ENCODE measurements around the gene PLXDC2. TPM values are rescaled to one million over a fixed set of nuclear protein-coding genes. Genes with fewer than 3 reads are reported as not detected.

PLXDC2 gene
- polyA plus RNA-seq, 1 of the 3 experiments (the other 2 are of a cell fraction), result 2.5 TPM

GRCh38 chr10:19877466-19878255 is 61.4 kb downstream of the PLXDC2 start:
- Histone ChIP-seq H3K27ac (ENCODE audit: low read depth in 2 of 2, low read length in 1 of 2) (no peak overlapping the region), H3F3A (replicated peaks; ENCODE audit: insufficient read depth) (no peaks in the 10 kb centered on the region), H4K20me1 (ENCODE audit: insufficient read depth) (no peaks in the 10 kb centered on the region), H3K9ac (no peak overlapping the region), H3K27me3 (ENCODE audit: insufficient read depth) (no peaks in the 10 kb centered on the region), H3K36me3 (replicated peaks in 1 of 2; ENCODE audit: control insufficient read depth in 1 of 2, insufficient read depth in 2 of 2, low read length in 1 of 2) (no peaks in the 10 kb centered on the region), H3K79me2 (ENCODE audit: insufficient read depth) (no peaks in the 10 kb centered on the region), H3K4me1 (ENCODE audit: control insufficient read depth in 1 of 2, insufficient read depth in 2 of 2, low read depth in 1 of 2, low read length in 1 of 2) (no peaks in the 10 kb centered on the region), H3K4me3 (ENCODE audit: low read depth in 2 of 2, low read length in 1 of 2) (no peak overlapping the region), H3K9me2 (no peaks in the 10 kb centered on the region), H3K4me2 (no peak overlapping the region), H2AFZ (ENCODE audit: low read depth) (no peak overlapping the region), H3K9me3 (no peaks in the 10 kb centered on the region)
- no peak for DNase-seq
- TF ChIP-seq IRF3 (IDR thresholded peaks at IDR 0.05; ENCODE audit: low read depth, low read length) (no peak), GABPA (IDR thresholded peaks at IDR 0.05; ENCODE audit: low read depth) (no peak), TEAD4 (IDR thresholded peaks at IDR 0.05; ENCODE audit: borderline replicate concordance, insufficient read depth) (no peak), EP300 (IDR thresholded peaks at IDR 0.05; ENCODE audit: borderline replicate concordance in 1 of 2, low read depth in 1 of 2, low read length in 1 of 2) (no peak), ELF1 (IDR thresholded peaks at IDR 0.05) (no peak), FOXJ3 (CRISPR knock-in tag; IDR thresholded peaks at IDR 0.05) (no peak), TCF12 (IDR thresholded peaks at IDR 0.05) (no peak), NFIC (IDR thresholded peaks at IDR 0.05; ENCODE audit: borderline replicate concordance) (no peak), PBX3 (IDR thresholded peaks at IDR 0.05) (no peak), RAD21 (IDR thresholded peaks at IDR 0.05; ENCODE audit: low read length) (no peak), FOSL2 (IDR thresholded peaks at IDR 0.05; ENCODE audit: borderline replicate concordance, low read depth) (no peak), EZH2phosphoT487 (IDR thresholded peaks at IDR 0.05; ENCODE audit: borderline replicate concordance, low read depth) (no peak)
- TF ChIP-seq, protein P1, sequence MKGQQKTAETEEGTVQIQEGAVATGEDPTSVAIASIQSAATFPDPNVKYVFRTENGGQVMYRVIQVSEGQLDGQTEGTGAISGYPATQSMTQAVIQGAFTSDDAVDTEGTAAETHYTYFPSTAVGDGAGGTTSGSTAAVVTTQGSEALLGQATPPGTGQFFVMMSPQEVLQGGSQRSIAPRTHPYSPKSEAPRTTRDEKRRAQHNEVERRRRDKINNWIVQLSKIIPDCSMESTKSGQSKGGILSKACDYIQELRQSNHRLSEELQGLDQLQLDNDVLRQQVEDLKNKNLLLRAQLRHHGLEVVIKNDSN (IDR thresholded peaks at IDR 0.05; ENCODE audit: borderline replicate concordance, low read depth), result no peak
- WGBS (ENCODE audit: low lambda C conversion rate), result 84% methylated on average over 8 of the region's 8 CpGs
- POLR2A ChIA-PET, result no interaction called here
- CTCF ChIA-PET, result interaction anchor here (0.5 to 1.0 kb wide), 2 partner anchors 14 to 65 kb away, joined by 4 read pairs; no protein-coding TSS in a partner anchor

DNA sequence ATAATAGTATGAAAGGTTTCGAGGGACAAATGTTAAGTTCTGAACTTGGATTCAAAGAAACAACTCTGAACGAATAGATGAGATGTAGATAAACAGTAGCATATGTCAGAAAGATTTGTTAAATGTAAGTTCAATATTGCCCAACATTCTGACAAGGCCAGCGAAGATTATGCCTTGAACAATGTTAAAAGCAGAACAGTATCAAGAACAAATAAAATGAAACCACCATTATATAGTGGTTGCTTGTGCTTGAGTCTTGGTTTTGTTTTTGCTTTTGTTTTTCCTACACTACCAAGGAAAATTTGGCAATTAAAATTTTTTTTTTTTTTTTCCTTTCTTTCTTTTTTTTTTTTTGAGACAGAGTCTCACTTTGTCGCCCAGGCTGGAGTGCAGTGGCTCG is 66.4 kb downstream of the PLXDC2 start:
- Histone ChIP-seq H3K36me3 (replicated peaks in 1 of 2; ENCODE audit: control insufficient read depth in 1 of 2, insufficient read depth in 2 of 2, low read length in 1 of 2) (no peaks in the 10 kb centered on the region), H3K9me3 (no peaks in the 10 kb centered on the region), H3K9me2 (no peaks in the 10 kb centered on the region), H3K27me3 (ENCODE audit: insufficient read depth) (no peaks in the 10 kb centered on the region), H4K20me1 (ENCODE audit: insufficient read depth) (no peaks in the 10 kb centered on the region), H3K4me2 (no peak overlapping the region), H2AFZ (ENCODE audit: low read depth) (no peak overlapping the region), H3K4me1 (ENCODE audit: control insufficient read depth in 1 of 2, insufficient read depth in 2 of 2, low read depth in 1 of 2, low read length in 1 of 2) (no peaks in the 10 kb centered on the region), H3K79me2 (ENCODE audit: insufficient read depth) (no peaks in the 10 kb centered on the region), H3K4me3 (ENCODE audit: low read depth in 2 of 2, low read length in 1 of 2) (no peak overlapping the region), H3K9ac (no peak overlapping the region), H3F3A (replicated peaks; ENCODE audit: insufficient read depth) (no peaks in the 10 kb centered on the region), H3K27ac (ENCODE audit: low read depth in 2 of 2, low read length in 1 of 2) (no peak overlapping the region)
- ChIA-PET CTCF (no interaction called here), POLR2A (no interaction called here)
- DNase-seq, result no peak
- WGBS (ENCODE audit: low lambda C conversion rate), result 75% methylated on average over 5 of the region's 5 CpGs
- TF ChIP-seq FOXJ3 (CRISPR knock-in tag; IDR thresholded peaks at IDR 0.05) (no peak), PBX3 (IDR thresholded peaks at IDR 0.05) (no peak), MXI1 (IDR thresholded peaks at IDR 0.05; ENCODE audit: low read depth, low read length) (no peak), GATA2 (CRISPR knock-in tag; IDR thresholded peaks at IDR 0.05) (no peak), TCF12 (IDR thresholded peaks at IDR 0.05) (no peak), MAX (IDR thresholded peaks at IDR 0.05; ENCODE audit: low read depth) (no peak), YY1 (IDR thresholded peaks at IDR 0.05; ENCODE audit: low read depth) (no peak), FOSL2 (IDR thresholded peaks at IDR 0.05; ENCODE audit: borderline replicate concordance, low read depth) (no peak), TAF1 (IDR thresholded peaks at IDR 0.05; ENCODE audit: borderline replicate concordance, low read depth, low read length) (no peak), SIN3A (IDR thresholded peaks at IDR 0.05; ENCODE audit: borderline replicate concordance, low read depth, low read length) (no peak), TEAD4 (IDR thresholded peaks at IDR 0.05; ENCODE audit: borderline replicate concordance, insufficient read depth) (no peak)
- TF ChIP-seq, protein P2, sequence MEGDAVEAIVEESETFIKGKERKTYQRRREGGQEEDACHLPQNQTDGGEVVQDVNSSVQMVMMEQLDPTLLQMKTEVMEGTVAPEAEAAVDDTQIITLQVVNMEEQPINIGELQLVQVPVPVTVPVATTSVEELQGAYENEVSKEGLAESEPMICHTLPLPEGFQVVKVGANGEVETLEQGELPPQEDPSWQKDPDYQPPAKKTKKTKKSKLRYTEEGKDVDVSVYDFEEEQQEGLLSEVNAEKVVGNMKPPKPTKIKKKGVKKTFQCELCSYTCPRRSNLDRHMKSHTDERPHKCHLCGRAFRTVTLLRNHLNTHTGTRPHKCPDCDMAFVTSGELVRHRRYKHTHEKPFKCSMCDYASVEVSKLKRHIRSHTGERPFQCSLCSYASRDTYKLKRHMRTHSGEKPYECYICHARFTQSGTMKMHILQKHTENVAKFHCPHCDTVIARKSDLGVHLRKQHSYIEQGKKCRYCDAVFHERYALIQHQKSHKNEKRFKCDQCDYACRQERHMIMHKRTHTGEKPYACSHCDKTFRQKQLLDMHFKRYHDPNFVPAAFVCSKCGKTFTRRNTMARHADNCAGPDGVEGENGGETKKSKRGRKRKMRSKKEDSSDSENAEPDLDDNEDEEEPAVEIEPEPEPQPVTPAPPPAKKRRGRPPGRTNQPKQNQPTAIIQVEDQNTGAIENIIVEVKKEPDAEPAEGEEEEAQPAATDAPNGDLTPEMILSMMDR (IDR thresholded peaks at IDR 0.05), result no peak

Measured in SK-N-SH (cell line).